Activated effector memory CD4-positive, alpha-beta T cell treated with Interleukin-2 at 50 U/mL for 16 hours (primary cell): ENCODE data around the gene LZTS2.

Experiments used
- DNase-seq: peaks from one replicate; pipeline ENCODE4 v3.0.0-alpha.2; 2020

Gene LZTS2

GRCh38 chr10:100980311-100980710, 19.3 kb upstream of the LZTS2 start:
- DNase-seq: no peak

DNA sequence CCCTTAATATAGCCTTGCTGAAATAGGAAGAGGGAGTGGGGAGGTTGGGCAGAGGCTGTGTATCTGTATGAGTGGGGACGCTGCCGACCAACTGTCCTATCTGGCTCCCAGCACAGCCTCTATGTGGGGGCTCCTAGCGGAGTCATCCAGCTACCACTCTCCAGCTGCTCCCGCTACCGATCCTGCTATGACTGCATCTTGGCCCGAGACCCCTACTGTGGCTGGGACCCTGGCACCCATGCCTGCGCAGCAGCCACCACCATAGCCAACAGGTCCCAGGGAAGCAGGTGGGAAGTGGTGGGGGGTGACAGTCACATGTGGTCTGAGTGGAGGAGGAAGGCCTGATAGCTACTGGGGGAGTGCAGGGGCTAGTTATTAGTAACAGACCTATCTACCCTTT, 18.9 kb upstream of the LZTS2 start:
- DNase-seq: no peak

DNA sequence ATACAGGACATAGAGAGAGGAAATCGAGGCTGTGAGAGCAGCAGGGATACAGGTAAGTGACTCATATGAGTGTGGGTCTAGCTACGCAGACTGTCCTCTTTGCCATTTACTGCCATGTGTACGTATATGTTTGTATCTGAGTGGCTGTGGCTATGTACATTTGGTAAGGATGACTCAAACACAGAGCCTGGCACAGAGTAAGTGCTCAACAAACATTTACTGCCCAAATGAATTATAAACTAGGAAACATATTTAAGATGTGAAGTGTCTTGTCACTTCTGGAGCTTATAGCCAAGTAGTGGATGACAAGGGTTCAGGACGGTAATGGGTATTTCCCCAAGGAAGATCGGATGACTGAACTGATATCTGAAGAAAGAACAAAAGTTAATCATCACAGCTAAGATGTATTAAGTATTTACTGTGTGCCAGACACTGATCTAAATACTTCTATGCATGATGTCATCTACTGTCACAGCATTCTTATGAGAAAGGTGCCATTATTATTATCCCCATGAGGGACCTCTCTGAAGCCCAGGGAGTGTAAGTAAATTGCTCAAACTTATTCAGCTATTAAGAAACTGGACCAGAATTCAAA, 18.3 kb upstream of the LZTS2 start:
- no peak for DNase-seq

GRCh38 chr10:100982916-100983830, 16.4 kb upstream of the LZTS2 start:
- DNase-seq: no peak

DNA sequence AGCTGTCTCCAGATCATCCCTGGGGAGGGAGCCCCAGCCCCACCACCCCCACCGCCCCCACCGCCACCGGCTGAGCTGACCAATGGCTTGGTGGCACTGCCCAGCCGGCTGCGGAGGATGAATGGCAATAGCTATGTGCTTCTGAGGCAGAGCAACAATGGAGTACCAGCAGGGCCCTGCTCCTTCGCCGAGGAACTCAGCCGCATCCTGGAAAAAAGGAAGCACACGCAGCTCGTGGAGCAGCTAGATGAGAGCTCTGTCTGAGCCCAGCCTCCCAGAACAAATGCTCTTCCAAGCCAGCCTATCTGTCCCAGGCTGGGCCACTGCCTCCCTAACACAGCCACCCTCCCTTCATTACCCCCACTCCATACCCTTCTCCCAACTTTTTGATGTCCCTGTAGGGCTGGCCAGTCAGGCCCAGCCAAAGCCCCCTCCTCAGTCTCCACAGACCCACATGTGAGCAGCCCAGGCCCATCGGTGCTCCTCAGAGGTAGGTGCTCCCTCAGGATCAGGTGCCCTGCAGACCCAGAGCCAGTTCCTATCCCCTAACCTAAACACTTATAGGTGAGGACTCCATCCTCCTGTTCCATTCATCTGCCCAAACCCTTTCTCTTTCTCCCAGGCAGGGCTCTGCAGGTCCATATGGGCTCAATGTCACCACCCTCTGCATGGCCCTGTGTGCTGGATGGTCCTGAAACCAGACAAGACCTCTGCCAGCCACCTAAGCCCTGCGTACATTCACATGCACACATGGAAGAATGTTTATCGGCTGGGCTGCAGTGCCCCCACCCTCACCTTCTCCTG, 15.5 kb upstream of the LZTS2 start:
- DNase-seq: no peak

DNA sequence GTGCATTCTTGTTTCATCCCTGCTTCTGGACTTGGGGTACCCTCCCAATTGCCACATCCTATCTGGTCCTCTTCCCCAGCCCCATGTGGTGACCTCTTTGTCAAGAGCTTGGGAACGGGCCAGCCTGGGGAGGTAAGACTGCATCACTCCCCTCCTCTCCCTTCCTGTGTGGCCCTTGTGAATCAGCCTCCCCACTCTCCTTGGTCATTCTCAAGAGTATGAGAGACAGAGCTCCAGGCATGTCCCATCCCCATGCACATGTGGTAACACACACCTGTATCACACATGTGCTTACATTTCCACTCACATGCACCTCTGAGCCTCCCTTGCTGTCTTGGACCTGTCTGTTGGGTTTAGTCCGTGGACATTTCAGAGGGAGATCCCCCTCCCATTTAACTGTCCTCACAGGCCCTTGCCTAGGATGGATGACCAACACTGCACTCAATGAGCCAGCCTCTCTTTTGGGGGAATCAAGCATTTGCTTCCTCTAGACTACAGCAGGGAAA, 14.9 kb upstream of the LZTS2 start:
- no peak for DNase-seq

DNA sequence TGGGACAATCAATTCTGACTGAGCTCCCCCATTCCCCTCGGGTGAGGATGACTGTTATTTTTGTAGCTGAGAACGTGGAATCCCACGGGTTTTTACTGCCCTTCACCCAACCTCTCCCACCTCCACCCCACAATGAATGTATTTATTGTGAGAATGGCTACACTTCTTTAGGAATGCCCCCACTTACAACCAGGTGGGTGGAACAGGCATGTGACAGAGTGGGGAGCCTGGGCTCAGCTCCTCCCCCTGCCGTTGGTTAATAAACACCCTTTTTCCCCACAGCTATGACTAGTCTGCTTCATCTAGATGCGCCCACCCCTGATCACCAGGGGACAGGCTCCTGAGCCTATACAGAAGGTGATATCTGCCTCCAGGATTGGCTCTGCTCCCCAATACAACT, 14.3 kb upstream of the LZTS2 start:
- no peak for DNase-seq

- no peak for DNase-seq
Observed at GRCh38 chr10:100986623-100986951, 13.0 kb upstream of the LZTS2 start.

DNA sequence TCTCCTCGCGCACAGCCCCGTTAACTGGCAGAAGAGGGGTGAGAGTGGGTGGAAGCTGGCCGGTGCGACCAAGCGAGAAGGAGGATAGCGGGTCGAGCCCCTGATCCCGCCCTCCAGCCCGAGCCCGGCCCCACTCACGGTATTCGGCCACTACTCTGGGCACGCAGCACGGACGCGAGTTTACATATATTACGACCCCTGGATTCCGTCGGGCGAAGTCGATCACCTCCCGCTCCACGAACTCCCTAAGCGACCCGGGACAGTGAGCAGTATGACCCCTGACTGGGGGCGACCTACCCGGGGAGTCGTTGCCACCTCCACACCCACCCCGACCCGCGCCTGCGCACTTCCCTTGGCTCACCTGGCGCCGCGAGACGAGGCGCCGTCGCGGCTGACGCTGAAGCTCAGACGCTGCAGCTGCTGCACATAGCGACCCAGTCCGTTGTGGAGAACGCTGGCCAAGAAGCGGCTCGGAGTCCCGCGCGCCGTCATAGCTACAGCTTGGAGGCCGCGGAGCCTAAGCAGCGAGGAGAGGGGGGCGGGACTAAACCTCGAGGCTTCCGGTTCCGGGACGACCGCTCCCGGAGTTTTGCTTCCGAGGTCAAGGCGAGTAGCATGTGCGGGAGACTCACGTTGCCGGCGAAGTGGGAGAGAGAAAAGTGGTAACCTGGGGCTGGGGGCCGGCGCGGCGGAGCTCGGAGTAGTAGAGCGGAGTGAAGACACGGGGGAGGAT, 12.5 kb upstream of the LZTS2 start, which contains the start of the genes MRPL43 and TWNK:
Gene MRPL43, minus strand, starts transcription at position 546 of the 733 bp plus-strand sequence. Its CDS starts 54 bp downstream, at position 492.
Gene TWNK, plus strand, starts transcription at position 592 of the 733 bp plus-strand sequence. CDS start 668 bp downstream, outside the sequence.
- peak; percentile 81 for DNase-seq

GRCh38 chr10:100987685-100988049, 11.9 kb upstream of the LZTS2 start:
- DNase-seq: no peak

- no peak for DNase-seq
Observed at GRCh38 chr10:100988166-100988565, 11.4 kb upstream of the LZTS2 start.

DNA sequence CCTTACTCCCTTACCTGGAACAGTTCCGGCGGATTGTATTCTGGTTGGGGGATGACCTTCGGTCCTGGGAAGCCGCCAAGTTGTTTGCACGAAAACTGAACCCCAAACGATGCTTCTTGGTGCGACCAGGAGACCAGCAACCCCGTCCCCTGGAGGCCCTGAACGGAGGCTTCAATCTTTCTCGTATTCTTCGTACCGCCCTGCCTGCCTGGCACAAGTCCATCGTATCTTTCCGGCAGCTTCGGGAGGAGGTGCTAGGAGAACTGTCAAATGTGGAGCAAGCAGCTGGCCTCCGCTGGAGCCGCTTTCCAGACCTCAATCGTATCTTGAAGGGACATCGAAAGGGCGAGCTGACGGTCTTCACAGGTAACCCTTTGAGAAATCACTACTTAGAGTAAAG, 10.5 kb upstream of the LZTS2 start:
- no peak for DNase-seq

GRCh38 chr10:100993986-100994708, 5.5 kb upstream of the LZTS2 start:
- no peak for DNase-seq

- no peak for DNase-seq
Observed at GRCh38 chr10:100995181-100995580, 4.4 kb upstream of the LZTS2 start.

GRCh38 chr10:100996678-100997359, 2.8 kb upstream of the LZTS2 start:
- DNase-seq: peak; percentile 33

DNA sequence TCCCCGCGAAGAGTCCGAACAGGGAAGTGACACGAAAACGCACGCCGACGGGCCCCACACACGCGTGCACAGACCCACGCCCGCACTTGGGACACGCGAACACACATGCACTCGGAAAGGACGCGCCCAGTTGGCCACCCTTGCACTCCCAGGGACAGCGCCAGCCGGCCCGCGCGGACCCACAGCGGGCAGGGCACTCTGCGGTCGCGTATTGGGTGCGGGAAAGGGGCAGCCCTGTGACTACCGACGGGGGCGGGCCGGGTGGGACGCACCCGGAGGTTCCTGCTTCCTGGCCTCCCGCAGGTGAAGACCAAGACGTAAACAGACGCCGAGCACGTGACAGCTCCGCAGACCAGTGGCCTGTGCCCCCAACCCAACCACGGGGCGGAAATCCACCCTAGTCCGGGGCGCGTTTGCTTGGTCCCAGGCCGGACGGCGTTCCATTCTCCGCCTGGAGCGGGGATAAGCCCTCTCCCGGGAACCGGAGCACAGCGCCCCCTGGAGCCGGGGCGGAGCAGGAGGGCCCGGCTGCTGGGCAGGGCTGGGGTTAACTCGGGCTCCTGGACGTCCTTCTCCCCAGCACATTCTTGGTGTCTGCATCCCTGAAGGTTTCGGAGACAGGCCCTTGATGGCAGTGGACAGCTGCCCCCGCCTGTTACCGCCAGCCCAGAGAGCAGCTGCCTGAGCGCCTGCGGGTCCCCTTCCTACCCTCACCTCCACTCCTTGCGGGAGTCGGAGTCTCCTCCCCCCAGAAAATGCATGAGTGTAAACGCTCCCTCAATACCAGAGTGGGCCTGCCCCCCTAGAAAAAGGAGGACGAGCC, 2.0 kb upstream of the LZTS2 start:
- DNase-seq: peak; percentile 67

DNA sequence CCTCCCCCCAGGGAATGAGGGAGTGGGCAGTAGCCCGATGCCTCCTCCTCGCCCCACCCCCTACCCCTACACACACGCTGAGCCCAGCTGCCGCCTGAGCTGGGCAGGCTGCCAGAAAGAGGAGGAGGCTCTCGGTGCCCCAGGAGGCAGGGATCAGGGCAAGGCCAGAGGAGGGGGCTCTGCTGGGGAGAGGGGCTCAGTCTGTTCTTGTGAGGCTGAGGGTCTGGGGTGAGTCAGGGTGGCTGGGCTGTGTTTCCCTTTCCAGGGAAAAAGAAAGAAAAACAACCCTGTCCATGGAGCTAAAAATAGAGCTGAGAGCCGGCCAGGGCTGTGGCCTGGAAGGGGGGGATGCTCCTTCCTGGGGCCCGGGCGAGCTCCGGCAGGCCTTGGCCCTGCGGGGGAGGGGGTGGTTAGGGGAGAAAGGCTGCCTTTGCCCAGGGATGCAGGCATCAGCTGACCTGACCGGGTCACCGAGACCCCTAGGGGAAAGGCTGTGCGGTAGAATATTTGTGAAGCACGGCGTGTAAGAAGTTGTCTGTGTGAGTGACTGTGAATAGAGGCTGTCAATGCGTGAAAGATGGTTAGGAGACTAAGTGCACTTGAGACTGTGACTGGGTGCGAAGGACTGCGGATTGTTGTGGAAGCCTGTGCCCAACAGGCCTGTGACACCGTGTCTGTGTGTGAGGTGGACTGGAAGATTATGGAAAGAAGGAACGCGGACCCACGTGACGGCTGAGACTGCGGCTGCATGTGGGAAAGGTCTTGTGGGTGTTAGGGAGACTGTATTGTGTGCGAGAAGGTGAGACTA, 1.2 kb upstream of the LZTS2 start:
- DNase-seq: peak; percentile 58

- DNase-seq: peak; percentile 71
Observed at GRCh38 chr10:100998991-100999741, 442 bp upstream of the LZTS2 start.
